Endothelial cell of umbilical vein (primary cell): ENCODE measurements around the gene SV2C. TPM values are rescaled to one million over a fixed set of nuclear protein-coding genes. Genes with fewer than 3 reads are reported as not detected.

Source experiments
- BruUV-seq: library from RNA; stranded (reverse); fragments of 400-500 nt; replicated peaks from 2 replicates; lab custom pipeline; 2021; lab: Mats Ljungman, UMichigan
- CTCF ChIA-PET: fragments of 300-600, 350-600 bp; sonication (Branson Sonifier 250); formaldehyde crosslinking; loops from one replicate; lab custom pipeline; 2021; ENCODE audit warnings: antibody characterized with exemption, inconsistent platforms; lab: Charles Lee
- POLR2A ChIA-PET: fragments of 300-600, 350-600 bp; sonication (Branson Sonifier 250); formaldehyde crosslinking; loops from one replicate; lab custom pipeline; 2021; ENCODE audit warnings: antibody characterized with exemption, inconsistent platforms; lab: Charles Lee
- DNase-seq: peaks from one replicate; pipeline ENCODE4 v3.0.0-alpha.2; 2011; ENCODE audit warnings: low read depth, low spot score
- FAIRE-seq: peaks from 2 replicates; lab custom pipeline; 2011; peaks lifted over from hg19 to GRCh38; lab: Jason Lieb, UNC
- H2AFZ ChIP-seq: 2 replicates; pipeline ENCODE4 v1.6.0; 2012; ENCODE audit warnings: low read depth, low read length, control low read depth, inconsistent platforms
- H3K27ac ChIP-seq: 2 replicates; pipeline ENCODE4 v1.5.1; 2011; ENCODE audit warnings: low read depth, mild to moderate bottlenecking, control low read depth, low read length, moderate library complexity; ENCODE audit not compliant: insufficient read depth
- H3K27me3 ChIP-seq, 2 experiments: 2 replicates each; pipeline versions ENCODE4 v1.6.0 to v1.6.1; 2011; ENCODE audit warnings: low read length in 2 of 2, mixed read lengths in 1 of 2; ENCODE audit not compliant: control insufficient read depth in 2 of 2, insufficient read depth in 2 of 2
- H3K36me3 ChIP-seq, 2 experiments: 2 replicates in 1 of 2; 3 replicates in 1 of 2; pipeline ENCODE4 v1.5.1; 2011; ENCODE audit warnings: low read length in 2 of 2, mild to moderate bottlenecking in 1 of 2, moderate library complexity in 1 of 2; ENCODE audit not compliant: control insufficient read depth in 2 of 2, insufficient read depth in 2 of 2; ENCODE audit errors: extremely low read depth in 1 of 2
- H3K4me1 ChIP-seq: 3 replicates; pipeline ENCODE4 v1.5.1; 2011; ENCODE audit warnings: mild to moderate bottlenecking, low read length; ENCODE audit not compliant: control insufficient read depth, insufficient read depth; ENCODE audit errors: extremely low read depth
- H3K4me2 ChIP-seq: 2 replicates; pipeline ENCODE4 v1.6.1; 2011; ENCODE audit warnings: low read length, control low read depth, mixed read lengths; ENCODE audit not compliant: insufficient read depth
- H3K4me3 ChIP-seq, 3 experiments: fragments of 200-600 bp in 1 of 3; sonication (generic), shearing (Covaris generic) in 1 of 3; replicated peaks in 1 of 3; 2 replicates each; pipeline ENCODE4 v1.5.1; 2011 to 2016; ENCODE audit warnings: control low read depth in 3 of 3, low read length in 3 of 3, mild to moderate bottlenecking in 2 of 3, inconsistent platforms in 1 of 3, low read depth in 1 of 3, moderate library complexity in 1 of 3; ENCODE audit not compliant: insufficient read depth in 1 of 3
- H3K79me2 ChIP-seq: 2 replicates; pipeline ENCODE4 v1.6.0; 2012; ENCODE audit warnings: low read length, inconsistent platforms; ENCODE audit not compliant: control insufficient read depth, insufficient read depth
- H3K9ac ChIP-seq: replicated peaks from 2 replicates; pipeline ENCODE3; 2011; ENCODE audit warnings: low read length, control low read depth; ENCODE audit not compliant: insufficient read depth; ENCODE audit errors: extremely low read depth
- H3K9me1 ChIP-seq: replicated peaks from 3 replicates; pipeline ENCODE4 v1.6.0; 2011; ENCODE audit warnings: mild to moderate bottlenecking, low read length; ENCODE audit not compliant: control insufficient read depth, insufficient read depth; ENCODE audit errors: extremely low read depth
- H3K9me3 ChIP-seq: replicated peaks from 2 replicates; pipeline ENCODE4 v1.5.1; 2012; ENCODE audit warnings: low read length, inconsistent platforms; ENCODE audit not compliant: control insufficient read depth, insufficient read depth
- H4K20me1 ChIP-seq: replicated peaks from 2 replicates; pipeline ENCODE3; 2011; ENCODE audit warnings: mild to moderate bottlenecking, low read length; ENCODE audit not compliant: control insufficient read depth, insufficient read depth; ENCODE audit errors: extremely low read depth
- FOS ChIP-seq: IDR thresholded peaks from 2 replicates; pipeline ENCODE4 v1.6.1; 2011; ENCODE audit warnings: mild to moderate bottlenecking, low read length, moderate library complexity, borderline replicate concordance; ENCODE audit not compliant: insufficient read depth
- GATA2 ChIP-seq: IDR thresholded peaks from 2 replicates; pipeline ENCODE4 v1.7.0; 2011; ENCODE audit warnings: low read depth, mild to moderate bottlenecking, moderate library complexity, mixed read lengths, low read length; ENCODE audit not compliant: insufficient read length, insufficient read depth
- JUN ChIP-seq: IDR thresholded peaks from 2 replicates; pipeline ENCODE4 v1.6.1; 2011; ENCODE audit warnings: borderline replicate concordance, low read depth; ENCODE audit not compliant: insufficient read length, insufficient read depth
- MYC ChIP-seq: IDR thresholded peaks from one replicate; pipeline ENCODE4 v1.6.1; 2011; ENCODE audit warnings: mild to moderate bottlenecking, low read depth, low read length
- POLR2AphosphoS5 ChIP-seq: IDR thresholded peaks from 2 replicates; pipeline ENCODE4 v1.6.1; 2012; ENCODE audit warnings: low read depth, mild to moderate bottlenecking, control low read depth, low read length, moderate library complexity; ENCODE audit not compliant: insufficient read depth
- dilution Hi-C: fragments of 300-500 bp; cut with MboI; formaldehyde crosslinking; loops from one replicate; pipeline ENCODE4 v1.15.0; 2019; ENCODE audit warnings: low sequenced_read_pairs; ENCODE audit not compliant: extremely low pct_ligation_motif_present
- intact Hi-C: fragments of 100-400 bp; cut with micrococcal nuclease; formaldehyde crosslinking; loops from one replicate; pipeline ENCODE4 v1.10.0; 2022
- polyA plus RNA-seq, 4 experiments: library from polyadenylated mRNA; depleted of rRNA in 3 of 4; stranded (reverse) in 3 of 4; unstranded in 1 of 4; fragments of >200 nt; gene quantifications; 2 replicates each; pipeline versions ENCODE4 v1.2.1 to v1.2.3, GENCODE V29; 2011 to 2012; ENCODE audit warnings: missing spikeins in 1 of 4
- total RNA-seq: library from RNA; stranded (reverse); gene quantifications from 2 replicates; pipeline ENCODE4 v1.2.3, GENCODE V29; 2021
- TF ChIP-seq, protein P1 (sequence below): IDR thresholded peaks from 2 replicates; pipeline ENCODE4 v1.6.1; 2011; ENCODE audit not compliant: insufficient read depth, insufficient read length
- TF ChIP-seq, protein P2 (sequence below), 2 donors: IDR thresholded peaks; 1 replicate in 1 of 2; 2 replicates in 1 of 2; pipeline ENCODE4 v1.5.1; 2011; ENCODE audit warnings: low read length in 2 of 2, mild to moderate bottlenecking in 2 of 2, moderate library complexity in 2 of 2, control low read depth in 1 of 2, inconsistent platforms in 1 of 2, low read depth in 1 of 2; ENCODE audit not compliant: insufficient read depth in 1 of 2; ENCODE audit errors: extremely low read depth in 1 of 2

The SV2C gene
- total and polyA plus RNA-seq, 2 donors (not counting 3 experiments of a cell fraction or from before 2014, with no cell fraction given) = not detected

DNA sequence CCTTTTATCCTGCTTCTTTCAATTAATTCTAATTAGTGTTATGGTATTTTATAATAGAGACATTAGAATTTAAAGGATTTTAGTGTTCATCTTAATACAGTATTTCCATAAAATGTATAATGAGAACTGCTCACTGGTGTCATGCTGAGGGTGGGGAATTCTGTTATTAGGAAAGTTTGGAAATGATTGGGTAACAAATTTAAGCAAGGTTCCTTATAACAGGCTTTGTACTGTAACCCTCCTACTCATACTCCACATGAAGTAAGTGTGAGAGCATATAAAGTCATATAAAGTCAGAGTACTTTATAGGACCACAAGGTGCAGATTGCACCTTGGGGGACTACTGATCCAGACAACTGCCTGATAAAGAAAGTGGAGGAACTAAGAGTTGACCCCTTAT is 42.2 kb downstream of the SV2C start:
- dilution Hi-C loops = no loop called here
- H3K4me2 ChIP-seq = no peak overlapping the region
- no peaks in the 10 kb centered on the region for H4K20me1 ChIP-seq
- H3K36me3 ChIP-seq = no peaks in the 10 kb centered on the region
- no peak overlapping the region for H2AFZ ChIP-seq
- no TSS peak for BruUV-seq
- H3K79me2 ChIP-seq = no peaks in the 10 kb centered on the region
- no peak overlapping the region for H3K4me3 ChIP-seq
- DNase-seq (no peak), FAIRE-seq (no peak)
- no peaks in the 10 kb centered on the region for H3K27me3 ChIP-seq
- no peaks in the 10 kb centered on the region for H3K9me3 ChIP-seq
- POLR2A ChIA-PET = no interaction called here
- H3K4me1 ChIP-seq = no peaks in the 10 kb centered on the region
- intact Hi-C loops = no loop called here
- no peak overlapping the region for H3K9ac ChIP-seq
- TF ChIP-seq, protein P1, sequence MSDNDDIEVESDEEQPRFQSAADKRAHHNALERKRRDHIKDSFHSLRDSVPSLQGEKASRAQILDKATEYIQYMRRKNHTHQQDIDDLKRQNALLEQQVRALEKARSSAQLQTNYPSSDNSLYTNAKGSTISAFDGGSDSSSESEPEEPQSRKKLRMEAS = no peak
- TF ChIP-seq MYC = no peak
- no peak for TF ChIP-seq JUN
- no peaks in the 10 kb centered on the region for H3K9me1 ChIP-seq
- no peak overlapping the region for H3K27ac ChIP-seq
- CTCF ChIA-PET = no interaction called here

DNA sequence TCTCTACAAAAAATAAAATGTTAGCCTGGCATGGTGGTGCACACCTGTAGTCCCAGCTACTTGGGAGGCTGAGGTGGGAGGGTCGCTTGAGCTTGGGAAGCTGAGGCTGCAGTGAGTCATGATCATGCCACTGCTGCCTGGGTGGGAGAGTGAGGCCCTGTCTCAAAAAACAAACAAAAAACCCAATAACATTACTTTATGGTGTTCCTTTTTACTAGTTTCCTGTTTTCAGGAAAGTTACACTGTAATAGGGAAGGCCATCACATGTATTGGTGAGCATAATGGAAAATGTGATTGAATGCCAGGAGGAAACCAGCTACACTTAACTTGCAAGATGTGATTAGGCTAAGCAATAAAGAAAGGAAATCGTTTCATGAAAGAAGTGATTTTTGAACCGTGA is 42.7 kb downstream of the SV2C start:
- H3K27me3 ChIP-seq = no peaks in the 10 kb centered on the region
- dilution Hi-C loops (no loop called here), intact Hi-C loops (no loop called here)
- no peak overlapping the region for H3K4me3 ChIP-seq
- H3K9me1 ChIP-seq = no peaks in the 10 kb centered on the region
- H3K27ac ChIP-seq = no peak overlapping the region
- no peaks in the 10 kb centered on the region for H3K4me1 ChIP-seq
- DNase-seq = peak; percentile 14
- no peak for FAIRE-seq
- H3K79me2 ChIP-seq = no peaks in the 10 kb centered on the region
- TF ChIP-seq, protein P2, sequence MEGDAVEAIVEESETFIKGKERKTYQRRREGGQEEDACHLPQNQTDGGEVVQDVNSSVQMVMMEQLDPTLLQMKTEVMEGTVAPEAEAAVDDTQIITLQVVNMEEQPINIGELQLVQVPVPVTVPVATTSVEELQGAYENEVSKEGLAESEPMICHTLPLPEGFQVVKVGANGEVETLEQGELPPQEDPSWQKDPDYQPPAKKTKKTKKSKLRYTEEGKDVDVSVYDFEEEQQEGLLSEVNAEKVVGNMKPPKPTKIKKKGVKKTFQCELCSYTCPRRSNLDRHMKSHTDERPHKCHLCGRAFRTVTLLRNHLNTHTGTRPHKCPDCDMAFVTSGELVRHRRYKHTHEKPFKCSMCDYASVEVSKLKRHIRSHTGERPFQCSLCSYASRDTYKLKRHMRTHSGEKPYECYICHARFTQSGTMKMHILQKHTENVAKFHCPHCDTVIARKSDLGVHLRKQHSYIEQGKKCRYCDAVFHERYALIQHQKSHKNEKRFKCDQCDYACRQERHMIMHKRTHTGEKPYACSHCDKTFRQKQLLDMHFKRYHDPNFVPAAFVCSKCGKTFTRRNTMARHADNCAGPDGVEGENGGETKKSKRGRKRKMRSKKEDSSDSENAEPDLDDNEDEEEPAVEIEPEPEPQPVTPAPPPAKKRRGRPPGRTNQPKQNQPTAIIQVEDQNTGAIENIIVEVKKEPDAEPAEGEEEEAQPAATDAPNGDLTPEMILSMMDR (IDR thresholded peaks at IDR 0.05; ENCODE audit: extremely low read depth in 1 of 2, insufficient read depth in 1 of 2, low read depth in 1 of 2, low read length in 2 of 2) = no peak
- TF ChIP-seq GATA2 (no peak), FOS (no peak), POLR2AphosphoS5 (no peak), MYC (no peak)
- TF ChIP-seq, protein P1 = no peak
- no peak overlapping the region for H2AFZ ChIP-seq
- H4K20me1 ChIP-seq = no peaks in the 10 kb centered on the region
- CTCF ChIA-PET = no interaction called here
- no TSS peak for BruUV-seq
- H3K36me3 ChIP-seq = no peaks in the 10 kb centered on the region
- H3K4me2 ChIP-seq = no peak overlapping the region
- no peaks in the 10 kb centered on the region for H3K9me3 ChIP-seq
- H3K9ac ChIP-seq = no peak overlapping the region
- POLR2A ChIA-PET = no interaction called here
